22Rv1 (cell line): ENCODE measurements around the gene C1QTNF4.
"Not testable (repeated sequence)": the region's sequence is repeated elsewhere in the genome, so short reads cannot be mapped to it uniquely, and the experiment has no call there.

Experiments used
- H3K27ac ChIP-seq: fragments of 450-650 bp; 2 replicates; pipeline ENCODE4 v1.5.1; 2017
- ZFX ChIP-seq: fragments of 450-650 bp; IDR thresholded peaks from 2 replicates; pipeline ENCODE4 v1.6.1; 2017; ENCODE audit warnings: antibody characterized with exemption, borderline replicate concordance
- TF ChIP-seq, protein P1 (sequence below): fragments of 450-650 bp; IDR thresholded peaks from 2 replicates; pipeline ENCODE4 v1.5.1; 2017; ENCODE audit warnings: mild to moderate bottlenecking

Gene C1QTNF4

GRCh38 chr11:47593934-47594855 is at the start of gene C1QTNF4:
Gene C1QTNF4, minus strand, starts transcription at chr11:47594411. Its CDS starts 3,601 bp downstream, at chr11:47590810.
- no peak for TF ChIP-seq ZFX
- TF ChIP-seq, protein P1, sequence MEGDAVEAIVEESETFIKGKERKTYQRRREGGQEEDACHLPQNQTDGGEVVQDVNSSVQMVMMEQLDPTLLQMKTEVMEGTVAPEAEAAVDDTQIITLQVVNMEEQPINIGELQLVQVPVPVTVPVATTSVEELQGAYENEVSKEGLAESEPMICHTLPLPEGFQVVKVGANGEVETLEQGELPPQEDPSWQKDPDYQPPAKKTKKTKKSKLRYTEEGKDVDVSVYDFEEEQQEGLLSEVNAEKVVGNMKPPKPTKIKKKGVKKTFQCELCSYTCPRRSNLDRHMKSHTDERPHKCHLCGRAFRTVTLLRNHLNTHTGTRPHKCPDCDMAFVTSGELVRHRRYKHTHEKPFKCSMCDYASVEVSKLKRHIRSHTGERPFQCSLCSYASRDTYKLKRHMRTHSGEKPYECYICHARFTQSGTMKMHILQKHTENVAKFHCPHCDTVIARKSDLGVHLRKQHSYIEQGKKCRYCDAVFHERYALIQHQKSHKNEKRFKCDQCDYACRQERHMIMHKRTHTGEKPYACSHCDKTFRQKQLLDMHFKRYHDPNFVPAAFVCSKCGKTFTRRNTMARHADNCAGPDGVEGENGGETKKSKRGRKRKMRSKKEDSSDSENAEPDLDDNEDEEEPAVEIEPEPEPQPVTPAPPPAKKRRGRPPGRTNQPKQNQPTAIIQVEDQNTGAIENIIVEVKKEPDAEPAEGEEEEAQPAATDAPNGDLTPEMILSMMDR, result no peak

DNA sequence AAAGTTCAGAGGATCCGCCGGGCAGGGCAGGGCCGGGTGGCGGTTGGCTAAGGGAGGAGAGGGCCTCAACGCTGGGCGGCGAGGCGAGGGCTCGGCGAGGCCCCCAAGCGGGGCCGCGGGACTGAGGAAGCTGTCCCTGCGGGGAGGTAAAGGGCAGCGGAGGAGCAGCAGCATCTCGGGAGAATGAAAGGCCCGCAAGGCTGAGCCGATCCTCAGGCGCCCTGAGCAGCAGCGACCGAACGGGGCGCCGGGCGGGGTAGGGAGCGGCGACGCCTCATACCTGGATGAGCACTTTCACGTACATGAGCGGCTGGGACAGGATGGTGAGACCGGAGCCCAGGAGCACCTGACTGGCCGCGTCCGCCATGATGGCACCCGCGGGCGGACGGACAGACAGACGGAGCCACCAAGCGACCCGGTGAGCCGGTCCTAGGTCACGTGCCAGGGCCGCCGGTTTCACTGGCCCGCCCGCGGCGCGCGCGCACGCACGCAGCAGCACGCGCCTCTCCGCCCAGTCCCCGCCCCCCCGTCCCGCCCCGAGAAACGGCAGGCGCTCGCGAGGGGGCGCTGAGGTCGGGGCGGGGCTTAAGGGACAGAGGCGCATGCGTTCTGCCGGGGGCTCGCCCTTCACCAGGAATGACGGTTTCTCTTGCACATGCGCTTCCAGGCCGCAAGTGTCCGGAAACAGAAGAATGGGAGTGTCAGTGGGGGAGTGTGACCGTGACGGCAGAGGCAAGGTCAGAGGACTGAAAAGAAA is 48.1 kb upstream of the C1QTNF4 start, which contains the start of gene MTCH2:
TSS of gene MTCH2 (minus strand) at position 461 of the 757 bp plus-strand sequence. CDS start at position 367, 94 bp downstream.
- no peak for TF ChIP-seq ZFX
- TF ChIP-seq, protein P1, result peak; percentile 56
- peak within 1 kb of the TSS; percentile 86 for H3K27ac ChIP-seq

More at GRCh38 chr11:47593934-47594855, at the start of gene C1QTNF4:
- no peak within 1 kb of the TSS for H3K27ac ChIP-seq

- H3K27ac ChIP-seq, result peak overlapping the region; percentile 86
- TF ChIP-seq ZFX, result no peak
- TF ChIP-seq, protein P1, result no peak
These were observed 47.4 kb upstream of the C1QTNF4 start for GRCh38 chr11:47641600-47642098.

DNA sequence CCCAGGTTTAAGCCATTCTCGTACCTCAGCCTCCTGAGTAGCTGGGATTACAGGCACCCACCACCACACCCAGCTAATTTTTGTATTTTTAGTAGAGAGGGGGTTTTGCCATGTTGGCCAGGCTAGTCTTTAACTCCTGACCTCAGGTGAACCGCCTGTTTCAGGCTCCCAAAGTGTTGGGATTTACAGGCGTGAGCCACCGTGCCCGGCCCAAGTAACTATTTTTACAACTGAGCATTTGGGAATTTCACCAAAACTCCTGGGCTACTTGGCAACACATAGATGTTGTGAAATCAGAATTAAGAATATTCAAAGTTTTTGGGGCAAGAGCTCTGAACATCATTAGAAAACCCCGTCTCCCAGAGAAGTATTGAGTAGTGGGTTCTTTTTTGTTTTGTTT is 46.3 kb upstream of the C1QTNF4 start:
- peak overlapping the region; percentile 86 for H3K27ac ChIP-seq

- not testable (repeated sequence) for H3K27ac ChIP-seq
These were observed 42.1 kb upstream of the C1QTNF4 start for GRCh38 chr11:47636331-47636730.

- peak overlapping the region; percentile 6; the same call in 1 of the 2 replicates for H3K27ac ChIP-seq
These were observed 37.3 kb upstream of the C1QTNF4 start for GRCh38 chr11:47631473-47631872.

GRCh38 chr11:47628026-47628425 is 33.8 kb upstream of the C1QTNF4 start:
- H3K27ac ChIP-seq, result no peak overlapping the region
- TF ChIP-seq, protein P1, result no peak
- no peak for TF ChIP-seq ZFX

More at GRCh38 chr11:47631473-47631872, 37.3 kb upstream of the C1QTNF4 start:
- TF ChIP-seq ZFX, result no peak

GRCh38 chr11:47626234-47626633 is 32.0 kb upstream of the C1QTNF4 start:
- TF ChIP-seq, protein P1, result no peak
- TF ChIP-seq ZFX, result no peak
- no peak overlapping the region for H3K27ac ChIP-seq
